Gastroesophageal sphincter (tissue), 4 donors: ENCODE data around the gene CPEB2. TPM values are rescaled to one million over a fixed set of nuclear protein-coding genes. Genes with fewer than 3 reads are reported as not detected.

Experiments used
- ATAC-seq: fragments of 150-250 bp; one replicate; pipeline ENCODE4 v1.9.1; 2016; ENCODE audit warnings: mild to moderate bottlenecking, moderate library complexity
- H3K27ac ChIP-seq, 4 donors: fragments of 200-600 bp; sonication (generic) in 3 of 4; 1 replicate in 3 of 4; 2 replicates in 1 of 4; pipeline ENCODE4 v1.5.1; 2016 to 2019
- H3K27me3 ChIP-seq: fragments of 200-600 bp; sonication (generic); one replicate; pipeline ENCODE4 v1.5.1; 2019
- H3K36me3 ChIP-seq, 2 donors: fragments of 200-600 bp; sonication (generic); one replicate each; pipeline ENCODE4 v1.5.1; 2019; ENCODE audit warnings: control low read depth in 1 of 2
- H3K4me1 ChIP-seq, 3 donors: fragments of 200-600 bp; sonication (generic); 1 replicate in 2 of 3; 2 replicates in 1 of 3; pipeline ENCODE4 v1.5.1; 2016 to 2019; ENCODE audit warnings: control low read depth in 2 of 3
- H3K4me3 ChIP-seq, 2 donors: fragments of 200-600 bp; sonication (generic); one replicate each; pipeline ENCODE4 v1.5.1; 2019; ENCODE audit warnings: mild to moderate bottlenecking in 1 of 2, moderate library complexity in 1 of 2
- H3K9me3 ChIP-seq, 3 donors: fragments of 200-600 bp; sonication (generic); one replicate each; pipeline ENCODE4 v1.5.1; 2017 to 2019; ENCODE audit warnings: control low read depth in 2 of 3
- EP300 ChIP-seq: sonication (generic); formaldehyde crosslinking; IDR thresholded peaks from one replicate; pipeline ENCODE4 v1.6.1; 2017; ENCODE audit warnings: antibody characterized with exemption, mild to moderate bottlenecking
- POLR2A ChIP-seq, 2 donors: fragments of 450-650 bp; IDR thresholded peaks; one replicate each; pipeline ENCODE4 v1.6.1; 2017; ENCODE audit warnings: antibody characterized with exemption in 2 of 2, mild to moderate bottlenecking in 2 of 2, moderate library complexity in 1 of 2
- POLR2AphosphoS5 ChIP-seq: sonication (generic); formaldehyde crosslinking; IDR thresholded peaks from one replicate; pipeline ENCODE4 v1.6.1; 2017; ENCODE audit warnings: antibody characterized with exemption
- WGBS, 2 donors: methylation state at CpG; one replicate each; pipeline ENCODE4 v1.1.5; 2018; ENCODE audit warnings: low coverage in 1 of 2; 5-methylcytosine and 5-hydroxymethylcytosine counted together
- total RNA-seq, 4 donors: library from RNA; depleted of rRNA; stranded (reverse); fragments of >200 nt; gene quantifications; one replicate each; pipeline ENCODE4 v1.1.0, GENCODE V29; 2016
- TF ChIP-seq, protein P1 (sequence below), 4 experiments: fragments of 200-600 bp in 2 of 4; fragments of 450-650 bp in 2 of 4; sonication (generic) in 1 of 4; IDR thresholded peaks; one replicate each; pipeline ENCODE4 v1.5.1; 2017 to 2019; ENCODE audit warnings: antibody characterized with exemption in 4 of 4, mild to moderate bottlenecking in 2 of 4, moderate library complexity in 2 of 4

Gene CPEB2
- total RNA-seq, 4 donors from 2014 or later = 21.9 to 34.4 (median 27.4) TPM

DNA sequence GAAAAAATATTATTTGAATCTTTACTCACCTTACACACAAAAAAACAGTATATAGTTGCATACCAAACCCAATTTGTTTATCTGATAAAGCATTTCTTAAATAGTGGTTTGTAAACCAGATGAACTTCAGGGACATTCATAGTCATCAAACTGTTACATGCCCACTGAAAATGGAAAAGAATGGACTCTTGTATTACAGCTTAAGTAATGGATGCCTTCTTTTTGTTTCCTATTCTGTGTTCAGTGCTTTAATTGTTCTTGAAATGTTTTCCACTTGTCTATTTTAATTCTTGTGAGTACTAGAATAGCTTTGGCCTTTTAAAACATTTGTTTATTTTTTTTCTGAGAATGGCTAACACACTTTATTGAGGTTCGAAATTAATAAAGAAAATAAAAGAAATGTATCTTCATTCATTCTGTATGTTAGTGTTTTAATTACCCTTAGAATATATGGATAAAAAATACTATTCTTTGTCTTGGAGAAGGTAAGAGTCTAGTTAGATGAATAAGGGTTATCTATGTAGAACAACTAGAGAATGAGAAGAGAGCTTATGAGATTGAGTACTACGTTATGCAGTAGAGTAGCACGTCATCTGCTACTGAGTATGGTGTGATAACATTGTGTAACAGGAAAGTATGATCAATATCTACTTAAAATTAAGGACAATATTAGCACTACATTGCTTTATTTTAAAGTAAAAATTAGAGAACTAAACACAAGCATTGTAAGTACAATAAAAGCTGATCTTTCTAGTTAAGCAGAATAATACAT is 9.9 kb downstream of the CPEB2 start:
- H3K4me1 ChIP-seq = peaks cover 6 to 98% (median 16%) of the 10 kb centered on the region in 3 donors
- peaks cover 0 to 11% of the 10 kb centered on the region in 2 donors for H3K36me3 ChIP-seq
- ATAC-seq = no peak
- H3K27me3 ChIP-seq = no peaks in the 10 kb centered on the region
- no peak overlapping the region for H3K4me3 ChIP-seq
- no peaks in the 10 kb centered on the region for H3K9me3 ChIP-seq
- 49 to 70% methylated on average over 3 of the region's 3 CpGs for WGBS, 2 donors
- TF ChIP-seq EP300 (no peak), POLR2AphosphoS5 (no peak), POLR2A (IDR thresholded peaks at IDR 0.05) (no peak)
- TF ChIP-seq, protein P1, sequence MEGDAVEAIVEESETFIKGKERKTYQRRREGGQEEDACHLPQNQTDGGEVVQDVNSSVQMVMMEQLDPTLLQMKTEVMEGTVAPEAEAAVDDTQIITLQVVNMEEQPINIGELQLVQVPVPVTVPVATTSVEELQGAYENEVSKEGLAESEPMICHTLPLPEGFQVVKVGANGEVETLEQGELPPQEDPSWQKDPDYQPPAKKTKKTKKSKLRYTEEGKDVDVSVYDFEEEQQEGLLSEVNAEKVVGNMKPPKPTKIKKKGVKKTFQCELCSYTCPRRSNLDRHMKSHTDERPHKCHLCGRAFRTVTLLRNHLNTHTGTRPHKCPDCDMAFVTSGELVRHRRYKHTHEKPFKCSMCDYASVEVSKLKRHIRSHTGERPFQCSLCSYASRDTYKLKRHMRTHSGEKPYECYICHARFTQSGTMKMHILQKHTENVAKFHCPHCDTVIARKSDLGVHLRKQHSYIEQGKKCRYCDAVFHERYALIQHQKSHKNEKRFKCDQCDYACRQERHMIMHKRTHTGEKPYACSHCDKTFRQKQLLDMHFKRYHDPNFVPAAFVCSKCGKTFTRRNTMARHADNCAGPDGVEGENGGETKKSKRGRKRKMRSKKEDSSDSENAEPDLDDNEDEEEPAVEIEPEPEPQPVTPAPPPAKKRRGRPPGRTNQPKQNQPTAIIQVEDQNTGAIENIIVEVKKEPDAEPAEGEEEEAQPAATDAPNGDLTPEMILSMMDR (IDR thresholded peaks at IDR 0.05) = no peak
- H3K27ac ChIP-seq = peak overlapping the region in 3 of 4 donors; percentile 23 to 39 (median 25)

DNA sequence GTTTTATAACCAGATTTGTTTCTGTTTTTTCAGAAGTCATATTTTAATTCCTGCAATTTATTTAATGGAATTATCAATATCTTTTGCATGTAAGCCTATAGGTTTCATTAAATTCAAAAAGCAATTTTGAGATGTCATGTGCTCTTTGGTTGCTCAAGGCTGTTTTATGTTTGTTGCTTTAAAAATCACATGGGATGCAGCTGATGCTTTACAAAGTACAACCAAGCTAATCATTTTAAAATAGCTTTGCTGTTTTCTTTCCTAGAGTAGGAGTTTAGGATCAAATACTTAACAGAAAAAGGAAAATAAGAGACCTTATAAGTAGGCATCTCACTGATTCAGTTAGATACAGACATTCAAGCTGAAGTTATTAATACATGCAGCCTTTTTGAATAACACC is 11.3 kb downstream of the CPEB2 start:
- H3K36me3 ChIP-seq = peaks cover 0 to 11% of the 10 kb centered on the region in 2 donors
- H3K4me3 ChIP-seq = no peak overlapping the region
- H3K9me3 ChIP-seq = no peaks in the 10 kb centered on the region
- H3K27ac ChIP-seq = peak overlapping the region in 1 of 4 donors; percentile 39
- ATAC-seq = no peak
- TF ChIP-seq EP300 (no peak), POLR2AphosphoS5 (no peak), POLR2A (IDR thresholded peaks at IDR 0.05) (no peak)
- TF ChIP-seq, protein P1 (IDR thresholded peaks at IDR 0.05) = no peak
- H3K27me3 ChIP-seq = no peaks in the 10 kb centered on the region
- peaks cover 7 to 98% (median 19%) of the 10 kb centered on the region in 3 donors for H3K4me1 ChIP-seq

DNA sequence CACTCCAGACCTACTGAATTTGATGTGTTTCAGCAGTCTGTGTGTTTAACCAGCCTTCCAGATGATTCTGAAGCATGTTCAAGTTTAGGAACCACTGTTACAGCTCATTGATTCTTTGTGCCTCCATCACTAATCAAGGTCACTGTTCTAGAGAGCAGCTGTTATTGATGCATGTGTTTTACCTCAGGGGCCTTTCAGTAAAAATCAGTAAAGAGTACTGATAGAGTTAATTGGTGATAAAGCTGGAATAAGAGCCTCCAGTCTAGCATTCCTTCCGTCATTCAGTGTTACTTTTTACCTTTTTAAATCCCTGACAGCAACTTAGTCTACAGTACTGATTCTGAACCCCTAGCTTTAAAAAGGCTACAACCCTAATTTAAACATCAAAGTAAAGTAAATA is 12.9 kb downstream of the CPEB2 start:
- WGBS, 2 donors = 54 to 80% methylated on average over 1 of the region's 1 CpG
- Histone ChIP-seq H3K27ac (peak overlapping the region in 1 of 4 donors; percentile 25), H3K36me3 (peaks cover 0 to 11% of the 10 kb centered on the region in 2 donors), H3K27me3 (no peaks in the 10 kb centered on the region), H3K4me1 (peaks cover 8 to 98% (median 21%) of the 10 kb centered on the region in 3 donors), H3K4me3 (no peak overlapping the region), H3K9me3 (no peaks in the 10 kb centered on the region)
- TF ChIP-seq POLR2AphosphoS5 (no peak), EP300 (no peak), POLR2A (IDR thresholded peaks at IDR 0.05) (no peak)
- TF ChIP-seq, protein P1 (IDR thresholded peaks at IDR 0.05) = no peak
- ATAC-seq = no peak

DNA sequence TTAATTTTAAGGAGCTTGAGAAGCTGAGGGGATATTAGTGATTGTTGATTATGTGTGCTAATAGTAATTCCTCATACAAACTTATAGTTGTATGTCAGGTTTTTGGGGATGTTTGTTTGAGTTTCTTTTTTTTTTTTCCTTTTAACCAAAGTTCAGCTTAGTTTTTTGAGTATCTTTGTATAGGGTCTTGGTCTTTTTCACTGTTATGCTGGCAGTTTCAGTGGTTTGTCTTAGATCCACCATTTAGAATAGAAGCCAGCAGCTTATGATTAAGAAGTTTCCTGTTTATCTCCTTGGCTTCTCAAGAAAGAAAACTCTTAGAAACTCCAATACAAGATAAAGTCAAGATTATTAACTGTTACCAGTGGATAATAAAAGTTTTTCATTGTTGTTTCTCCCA is 16.1 kb downstream of the CPEB2 start:
- Histone ChIP-seq H3K36me3 (peaks cover 0 to 11% of the 10 kb centered on the region in 2 donors), H3K4me1 (peaks cover 16 to 92% (median 25%) of the 10 kb centered on the region in 3 donors), H3K9me3 (no peaks in the 10 kb centered on the region), H3K27me3 (no peaks in the 10 kb centered on the region), H3K4me3 (no peak overlapping the region), H3K27ac (peak overlapping the region in 2 of 4 donors; percentile 36 to 39)
- TF ChIP-seq, protein P1 (IDR thresholded peaks at IDR 0.05) = no peak
- TF ChIP-seq POLR2A (IDR thresholded peaks at IDR 0.05) (no peak), POLR2AphosphoS5 (no peak), EP300 (no peak)
- no peak for ATAC-seq
